NCI-H1436 treated with DMSO at 0.1 percent for 48 hours (cell line): ENCODE results near the gene PRLH.

ENCODE experiments used
- DNase-seq: peaks from one replicate; lab custom pipeline; 2025; lab: John Stamatoyannopoulos, UW

PRLH gene, protein sequence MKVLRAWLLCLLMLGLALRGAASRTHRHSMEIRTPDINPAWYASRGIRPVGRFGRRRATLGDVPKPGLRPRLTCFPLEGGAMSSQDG

DNA sequence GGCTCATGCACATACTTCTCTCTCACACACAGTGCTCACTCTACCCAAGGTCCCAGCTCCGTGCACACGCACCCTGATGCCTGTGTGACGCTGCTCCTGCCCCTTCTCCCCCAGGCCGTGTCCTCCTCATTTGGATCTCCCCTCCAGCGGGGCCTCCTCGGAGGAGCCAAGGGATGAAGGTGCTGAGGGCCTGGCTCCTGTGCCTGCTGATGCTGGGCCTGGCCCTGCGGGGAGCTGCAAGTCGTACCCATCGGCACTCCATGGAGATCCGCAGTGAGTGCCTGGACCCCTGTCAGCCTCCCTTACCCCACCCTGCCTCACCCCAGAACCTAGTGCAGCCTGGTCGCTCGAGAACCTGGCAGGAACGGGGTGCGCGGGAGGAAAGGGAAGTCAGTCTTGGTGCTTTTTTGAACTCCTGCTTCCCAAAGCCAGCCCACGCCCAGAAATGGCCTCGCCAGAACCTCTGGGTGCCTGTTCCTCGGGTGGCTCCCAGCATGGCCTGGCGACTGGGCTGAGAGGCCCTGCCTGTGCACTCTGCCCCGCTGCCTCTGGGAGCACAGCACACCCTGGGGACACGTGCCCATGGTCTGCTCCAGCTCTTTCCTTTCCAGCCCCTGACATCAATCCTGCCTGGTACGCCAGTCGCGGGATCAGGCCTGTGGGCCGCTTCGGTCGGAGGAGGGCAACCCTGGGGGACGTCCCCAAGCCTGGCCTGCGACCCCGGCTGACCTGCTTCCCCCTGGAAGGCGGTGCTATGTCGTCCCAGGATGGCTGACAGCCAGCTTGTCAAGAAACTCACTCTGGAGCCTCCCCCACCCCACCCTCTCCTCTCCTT lies at the start of gene PRLH:
PRLH (plus strand) TSS at position 174 of the 835 bp plus-strand sequence; CDS start at position 174, 0 bp downstream.
- DNase-seq, result no peak

DNA sequence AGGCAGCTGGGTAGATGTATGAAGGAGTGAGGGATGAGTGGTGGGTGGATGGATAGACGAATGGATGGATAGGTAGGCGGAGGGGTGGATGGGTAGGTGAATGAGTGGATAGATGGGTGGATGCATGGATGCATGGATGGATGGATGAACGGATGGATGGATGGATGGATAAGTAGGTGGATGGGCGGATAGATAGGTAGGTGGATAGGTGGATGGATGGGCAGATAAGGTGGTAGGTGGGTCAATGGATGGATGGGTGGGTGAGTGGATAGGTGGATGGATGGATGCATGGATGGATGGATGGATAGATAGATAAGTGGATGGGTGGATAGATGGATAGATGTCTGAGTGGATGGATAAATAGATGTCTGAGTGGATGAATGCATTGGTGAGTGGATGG lies 49.2 kb upstream of the PRLH start:
- no peak for DNase-seq

DNA sequence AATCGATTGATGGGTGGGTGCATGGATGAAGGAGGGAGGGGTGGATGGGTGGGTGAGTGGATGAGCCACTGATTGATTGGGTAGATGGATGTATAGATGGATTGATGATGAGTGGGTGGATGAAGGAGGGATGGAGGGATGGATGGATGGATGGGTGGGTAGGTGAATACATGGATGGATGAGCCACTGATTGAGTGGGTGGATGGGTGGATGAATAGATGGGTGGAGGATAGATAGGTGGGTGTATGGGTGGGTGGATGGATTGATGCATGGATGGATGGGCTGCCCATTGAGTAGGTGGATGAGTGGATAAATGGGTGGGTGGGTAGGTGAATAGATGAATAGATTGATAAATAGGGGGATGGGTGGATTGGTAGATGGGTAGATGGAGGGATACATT lies 48.4 kb upstream of the PRLH start:
- DNase-seq, result no peak

DNA sequence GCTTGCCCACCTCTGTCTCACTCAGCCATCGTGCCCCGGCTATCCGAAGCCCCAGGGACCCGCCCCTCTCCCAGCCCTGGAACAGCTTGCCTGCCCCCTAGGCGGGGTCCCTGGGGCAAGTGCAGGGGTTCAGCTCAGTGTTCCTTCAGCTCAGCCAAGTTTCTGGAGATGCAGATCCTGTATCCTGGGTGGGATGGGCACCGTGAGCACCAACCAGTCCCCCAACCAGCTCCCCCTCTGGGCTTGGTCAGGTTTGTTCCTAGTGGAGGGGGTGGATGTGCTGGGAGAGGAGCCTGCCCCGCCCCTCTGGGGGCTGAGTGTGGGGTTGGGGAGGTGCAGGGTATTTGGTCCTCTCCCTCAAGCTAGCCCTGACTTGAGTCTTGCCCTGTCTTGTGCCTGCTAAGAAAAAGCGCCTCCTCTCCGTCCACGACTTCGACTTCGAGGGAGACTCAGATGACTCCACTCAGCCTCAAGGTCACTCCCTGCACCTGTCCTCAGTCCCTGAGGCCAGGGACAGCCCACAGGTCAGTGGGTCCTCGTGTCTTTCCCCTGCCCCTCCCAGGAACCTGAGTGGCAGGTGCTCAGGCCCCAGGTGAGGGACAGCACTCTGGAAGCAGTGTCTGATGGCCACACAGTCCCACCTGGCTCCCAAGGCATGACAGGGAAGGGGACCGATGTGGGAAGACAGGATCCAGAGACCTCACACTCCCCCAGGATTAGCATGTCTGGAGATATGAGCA lies 46.7 kb upstream of the PRLH start:
- DNase-seq, result no peak

DNA sequence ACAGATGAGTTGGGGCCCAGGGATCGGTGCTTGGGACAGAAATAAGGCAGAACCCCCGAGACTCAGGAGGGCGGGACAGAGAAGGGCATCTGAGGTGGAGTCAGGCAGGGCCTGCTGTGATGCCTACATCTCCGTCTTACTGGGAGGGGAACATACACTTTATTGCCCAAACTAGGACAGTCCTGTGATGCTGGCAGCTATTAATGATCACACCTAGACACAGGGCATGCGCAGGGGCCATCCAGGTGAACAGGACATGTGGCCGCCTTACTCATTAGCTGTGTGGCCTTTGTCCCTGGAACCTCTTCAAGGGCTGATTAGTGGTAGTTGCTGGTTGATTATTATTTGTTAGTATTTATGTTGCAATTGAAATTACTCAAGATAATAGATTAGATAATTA lies 46.1 kb upstream of the PRLH start:
- DNase-seq, result no peak

DNA sequence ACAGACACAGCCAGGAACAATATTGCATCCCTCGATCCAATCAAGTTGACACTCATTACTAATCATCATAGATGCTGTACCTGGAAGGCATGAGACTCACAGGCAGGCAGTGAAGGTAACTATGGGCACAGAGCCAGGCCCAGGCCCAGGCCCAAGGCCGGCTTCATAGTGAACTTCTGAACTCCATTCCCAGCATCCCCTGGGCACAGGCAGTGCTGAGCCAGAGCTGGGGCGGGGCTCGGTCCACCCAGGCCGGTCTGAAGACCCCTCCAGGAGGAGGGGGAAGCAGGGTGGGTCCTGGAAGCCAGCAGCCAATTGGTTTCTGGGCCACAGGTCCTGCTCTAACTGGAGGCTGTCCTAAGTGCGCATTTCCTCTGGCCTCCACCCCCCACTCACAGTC lies 41.7 kb upstream of the PRLH start:
- no peak for DNase-seq

DNA sequence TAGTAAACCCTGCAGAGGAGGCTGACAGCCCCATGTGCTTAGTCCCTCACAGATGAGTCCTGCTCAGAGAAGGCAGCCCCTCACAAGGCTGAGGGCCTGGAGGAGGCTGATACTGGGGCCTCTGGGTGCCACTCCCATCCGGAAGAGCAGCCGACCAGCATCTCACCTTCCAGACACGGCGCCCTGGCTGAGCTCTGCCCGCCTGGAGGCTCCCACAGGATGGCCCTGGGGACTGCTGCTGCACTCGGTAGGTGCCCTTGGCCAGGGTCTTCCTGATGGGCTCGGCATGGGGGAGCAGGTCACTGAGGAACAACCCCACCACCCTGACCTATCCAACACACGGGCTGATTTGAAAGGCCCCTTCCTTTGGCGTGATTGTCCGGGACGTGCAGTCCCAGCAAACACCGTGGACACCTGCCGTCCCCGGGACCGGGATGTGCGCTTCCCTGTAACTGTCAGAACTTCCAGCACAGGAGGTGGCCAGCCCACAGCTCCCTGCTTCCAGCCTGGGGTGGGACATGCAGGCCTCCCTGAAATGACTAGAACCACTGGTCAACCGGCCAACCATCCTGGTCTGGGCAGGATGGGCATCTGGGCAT lies 40.7 kb upstream of the PRLH start:
- no peak for DNase-seq

DNA sequence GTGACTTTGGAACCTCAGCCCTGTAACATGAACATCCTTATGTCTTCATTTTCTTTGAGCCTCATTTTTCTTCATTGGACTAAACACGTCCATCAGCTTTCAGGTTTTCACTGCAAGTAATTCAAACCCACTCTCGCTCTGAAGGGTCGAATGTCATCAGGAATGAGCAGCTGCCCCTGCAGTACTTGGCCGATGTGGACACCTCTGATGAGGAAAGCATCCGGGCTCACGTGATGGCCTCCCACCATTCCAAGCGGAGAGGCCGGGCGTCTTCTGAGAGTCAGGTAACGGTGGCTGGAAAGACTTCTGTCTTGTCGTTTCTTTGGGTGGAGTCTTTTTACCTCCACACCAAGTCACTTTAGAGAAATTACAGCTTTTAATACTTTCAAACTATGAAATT lies 39.1 kb upstream of the PRLH start:
- no peak for DNase-seq

DNA sequence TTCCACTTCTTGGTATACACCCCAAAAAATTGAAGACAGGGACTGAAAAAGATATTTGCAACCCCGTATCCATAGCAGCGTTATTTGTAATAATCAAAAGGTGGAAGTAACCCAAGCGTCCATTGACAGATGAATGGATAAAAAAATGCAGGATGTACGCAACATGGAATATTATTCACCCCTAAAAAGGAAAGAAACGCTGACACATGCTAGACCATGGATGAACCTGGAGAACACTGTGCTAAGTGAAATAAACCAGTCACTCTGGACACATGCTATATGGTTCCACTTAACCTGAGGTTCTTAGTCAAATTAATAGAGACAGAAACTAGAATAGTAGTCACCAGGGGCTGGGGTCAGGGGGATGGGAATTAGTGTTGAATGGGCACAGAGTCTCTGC lies 38.6 kb upstream of the PRLH start:
- no peak for DNase-seq

DNA sequence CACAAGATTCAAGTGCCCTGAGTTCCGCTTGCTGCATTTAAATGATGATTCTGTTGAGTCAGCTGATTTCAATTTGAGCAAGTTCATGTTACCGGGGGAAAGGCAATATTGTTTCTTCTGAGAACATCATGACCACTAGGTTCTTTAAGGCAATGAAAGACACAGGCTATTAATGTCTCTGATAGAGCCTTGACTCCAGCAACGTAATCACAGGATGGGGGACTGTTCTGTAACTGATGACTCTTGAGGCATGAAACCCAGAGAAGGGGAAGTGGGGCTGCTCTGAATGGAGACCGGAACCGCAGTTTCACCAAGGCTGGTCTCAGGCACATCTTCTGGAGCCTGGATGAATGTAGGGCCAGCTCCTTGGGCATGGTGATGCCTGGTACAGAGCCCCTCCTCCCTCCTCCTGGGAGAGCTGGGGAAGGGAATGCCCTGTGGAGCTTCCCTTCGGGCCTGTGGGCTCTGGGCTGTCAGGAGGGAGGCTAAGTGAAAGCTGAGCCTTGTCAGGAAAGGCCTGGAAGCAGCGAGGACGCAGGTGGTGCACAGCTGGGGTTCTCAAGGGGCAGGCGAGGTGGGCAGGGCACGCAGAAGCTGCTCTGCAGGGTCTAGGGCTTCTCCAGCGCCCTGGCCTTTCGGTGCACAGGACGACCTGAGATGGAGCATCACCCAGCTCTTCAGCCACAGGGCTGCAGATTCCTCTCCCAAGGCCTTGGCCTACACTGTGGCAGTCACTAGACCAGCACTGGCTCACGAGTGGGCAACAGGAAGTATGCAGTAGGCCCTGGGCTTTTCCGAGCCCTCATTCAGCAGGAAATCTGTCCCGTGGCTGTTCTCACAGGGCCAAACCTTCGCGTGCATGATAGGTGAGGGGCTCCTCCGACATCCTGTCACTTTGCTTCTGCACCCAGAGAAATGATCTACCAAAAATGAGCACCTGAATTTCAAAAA lies 36.6 kb upstream of the PRLH start:
- no peak for DNase-seq

DNA sequence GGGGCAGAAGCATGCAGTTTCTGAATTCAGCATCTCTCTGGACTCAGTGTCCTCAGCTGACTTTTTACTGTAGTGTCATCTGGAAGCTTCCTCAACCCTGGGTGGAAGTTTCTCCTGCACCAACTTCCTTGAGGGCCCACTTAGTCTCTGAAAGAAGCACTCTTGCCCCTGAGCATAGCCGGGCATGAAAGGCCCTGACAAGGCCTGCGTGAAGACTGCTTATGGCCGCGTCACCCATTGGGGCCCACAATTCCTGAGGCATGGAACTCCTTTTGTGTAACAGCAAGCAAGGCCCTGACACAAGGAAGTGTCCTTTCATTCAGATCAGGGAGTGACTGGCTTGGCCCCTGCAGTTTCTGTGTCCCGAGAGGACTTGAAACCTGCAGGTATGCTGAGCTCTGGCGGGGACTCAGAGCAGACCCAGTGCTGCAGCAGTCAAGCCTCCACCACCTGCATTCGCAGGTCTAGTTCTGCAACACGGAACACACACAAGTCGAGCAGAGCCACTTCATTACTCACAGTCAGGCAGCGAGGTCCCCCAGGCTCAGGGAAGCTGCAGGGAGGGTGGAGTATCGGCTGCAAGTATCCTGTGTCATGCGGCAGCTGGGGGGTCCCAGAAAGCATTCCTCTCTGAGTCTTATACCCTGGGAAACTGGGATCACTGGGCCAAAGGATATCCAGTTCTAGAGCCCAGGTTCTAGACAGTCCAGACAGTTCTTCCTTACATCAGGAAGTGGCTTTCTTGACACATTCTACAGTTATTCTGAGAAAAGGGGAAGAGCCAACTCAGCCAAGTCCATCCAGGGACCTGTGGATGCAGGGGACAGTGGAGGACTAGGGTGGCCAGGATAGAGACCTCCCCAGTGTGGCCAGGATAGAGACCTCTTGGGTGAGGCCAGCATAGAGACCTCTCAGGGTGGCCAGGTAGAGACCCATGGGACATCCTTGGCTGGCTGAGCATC lies 35.6 kb upstream of the PRLH start:
- no peak for DNase-seq

DNA sequence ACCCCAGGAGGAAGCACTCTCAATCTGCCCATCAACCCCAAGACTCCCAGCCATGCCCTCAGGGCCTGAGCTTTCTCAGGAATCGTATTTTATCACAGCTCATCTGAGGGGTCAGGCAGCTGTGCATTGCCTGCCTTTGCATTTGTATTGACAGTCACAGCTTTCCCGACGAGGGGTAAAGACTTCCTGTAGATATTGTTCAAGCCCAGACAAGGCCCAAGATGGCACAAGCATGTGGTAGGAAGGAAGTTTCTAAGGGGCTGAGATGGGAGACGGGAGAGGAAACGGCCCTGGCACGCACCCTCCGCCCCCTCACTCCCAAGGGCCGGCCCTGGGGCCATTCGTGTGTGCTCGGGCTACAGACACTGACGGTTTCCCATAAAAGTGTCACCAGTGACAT lies 34.2 kb upstream of the PRLH start:
- no peak for DNase-seq

DNA sequence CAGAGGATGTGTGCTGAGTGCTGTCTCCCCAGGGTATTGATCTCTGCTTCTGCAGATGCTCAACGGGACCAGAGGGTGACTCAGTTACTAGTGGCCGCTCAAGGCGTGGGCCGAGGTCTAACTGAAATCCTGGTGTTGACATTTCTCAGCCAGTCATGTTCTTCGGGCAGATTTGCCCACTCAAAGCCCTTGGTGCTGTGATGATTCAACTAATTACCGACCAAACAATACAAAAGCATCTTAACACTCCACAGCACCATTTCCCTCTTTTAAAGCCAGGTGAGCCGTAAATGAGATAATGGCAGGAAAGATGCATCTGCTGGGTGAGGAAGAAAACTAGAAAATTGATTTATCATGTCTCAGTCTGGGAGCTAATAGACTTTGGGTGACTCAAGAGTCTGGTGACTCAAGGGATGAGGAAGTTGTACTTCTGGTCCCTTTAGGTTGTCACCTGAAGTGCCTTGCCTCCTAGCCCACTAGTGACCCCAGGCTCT lies 32.7 kb upstream of the PRLH start:
- DNase-seq, result peak; percentile 85

DNA sequence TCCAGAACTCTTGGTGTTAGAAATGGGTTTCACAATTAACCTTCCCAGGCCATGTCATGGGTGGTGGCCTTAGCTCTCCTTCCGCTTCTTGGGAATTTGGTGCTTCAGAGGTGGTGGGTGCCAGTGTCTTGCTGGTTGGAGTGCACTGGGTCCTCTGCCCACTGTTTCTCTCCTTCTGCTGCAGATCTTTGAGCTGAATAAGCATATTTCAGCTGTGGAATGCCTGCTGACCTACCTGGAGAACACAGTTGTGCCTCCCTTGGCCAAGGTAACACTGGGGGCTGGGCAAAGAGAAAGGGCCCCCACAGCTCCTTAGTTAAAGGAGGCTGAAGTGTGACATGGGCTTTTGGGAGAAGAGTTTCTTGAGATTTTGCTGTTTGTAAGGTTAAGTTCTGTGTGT lies 32.0 kb upstream of the PRLH start:
- no peak for DNase-seq

DNA sequence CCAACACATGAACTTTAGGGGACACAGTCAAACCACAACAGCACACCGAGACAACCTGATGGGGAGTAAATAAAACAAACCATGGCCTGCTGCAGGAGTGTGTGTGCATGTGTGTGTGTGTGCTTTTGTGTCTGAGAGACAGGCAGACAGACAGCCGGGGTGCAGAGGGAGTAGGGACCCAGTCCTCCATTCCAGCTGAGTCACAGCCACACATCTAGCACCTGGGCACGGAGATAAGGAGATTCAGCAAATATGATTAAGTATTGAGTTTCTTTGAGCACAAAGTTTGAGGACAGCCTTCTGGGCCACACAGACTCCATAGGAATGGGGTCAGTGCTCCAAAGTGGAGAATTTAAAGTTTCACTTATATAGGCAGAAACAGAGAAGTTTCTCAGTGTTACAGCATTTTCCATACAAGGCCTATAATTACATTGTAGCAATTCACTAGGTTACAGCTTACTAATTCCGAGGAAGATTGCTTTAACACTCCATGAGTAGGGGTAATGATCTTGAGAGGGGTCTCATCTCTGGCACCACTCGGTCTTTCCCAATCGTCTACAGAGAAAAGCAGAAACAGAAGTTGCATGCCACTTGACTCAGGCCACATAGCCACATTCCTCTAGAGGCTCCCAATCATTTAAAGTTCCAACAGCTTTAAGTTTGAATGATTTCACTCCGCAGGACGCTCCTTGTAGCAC lies 30.8 kb upstream of the PRLH start:
- no peak for DNase-seq

DNA sequence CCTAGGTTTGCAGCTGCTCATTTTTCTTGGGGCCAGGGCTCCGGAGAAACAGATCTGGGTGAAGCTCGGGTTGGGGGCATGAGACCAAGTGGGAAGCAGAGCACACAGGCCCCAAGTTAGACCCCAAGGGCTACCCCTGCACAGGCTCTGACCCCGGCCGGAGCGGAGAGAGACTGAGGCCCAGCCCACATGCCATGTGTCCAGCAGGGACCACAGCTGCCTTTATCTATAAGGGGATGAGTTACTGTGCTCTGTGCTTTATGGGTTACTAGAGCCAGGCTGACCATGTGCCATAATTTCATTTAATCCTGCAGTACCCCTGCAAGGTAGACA lies 30.3 kb upstream of the PRLH start:
- no peak for DNase-seq

DNA sequence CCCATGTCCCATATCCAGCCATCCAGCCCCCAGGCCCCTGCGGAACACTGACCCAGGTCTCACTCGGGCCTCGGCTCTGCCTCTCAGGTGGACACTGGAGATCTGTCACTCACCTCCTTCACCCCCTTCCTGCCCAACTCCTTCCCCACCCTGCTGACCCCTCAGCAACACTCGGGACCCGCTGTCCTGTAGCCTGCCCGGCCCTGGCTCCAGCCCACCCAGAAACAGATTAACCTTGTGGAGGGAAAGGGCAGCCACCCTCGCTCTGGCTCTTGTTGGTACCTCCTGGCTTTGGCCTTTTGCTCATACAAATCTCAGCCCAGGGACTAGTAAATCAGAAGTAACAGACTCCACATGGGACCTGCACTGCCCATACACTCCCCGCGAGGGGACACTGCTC lies 29.8 kb upstream of the PRLH start:
- DNase-seq, result no peak

DNA sequence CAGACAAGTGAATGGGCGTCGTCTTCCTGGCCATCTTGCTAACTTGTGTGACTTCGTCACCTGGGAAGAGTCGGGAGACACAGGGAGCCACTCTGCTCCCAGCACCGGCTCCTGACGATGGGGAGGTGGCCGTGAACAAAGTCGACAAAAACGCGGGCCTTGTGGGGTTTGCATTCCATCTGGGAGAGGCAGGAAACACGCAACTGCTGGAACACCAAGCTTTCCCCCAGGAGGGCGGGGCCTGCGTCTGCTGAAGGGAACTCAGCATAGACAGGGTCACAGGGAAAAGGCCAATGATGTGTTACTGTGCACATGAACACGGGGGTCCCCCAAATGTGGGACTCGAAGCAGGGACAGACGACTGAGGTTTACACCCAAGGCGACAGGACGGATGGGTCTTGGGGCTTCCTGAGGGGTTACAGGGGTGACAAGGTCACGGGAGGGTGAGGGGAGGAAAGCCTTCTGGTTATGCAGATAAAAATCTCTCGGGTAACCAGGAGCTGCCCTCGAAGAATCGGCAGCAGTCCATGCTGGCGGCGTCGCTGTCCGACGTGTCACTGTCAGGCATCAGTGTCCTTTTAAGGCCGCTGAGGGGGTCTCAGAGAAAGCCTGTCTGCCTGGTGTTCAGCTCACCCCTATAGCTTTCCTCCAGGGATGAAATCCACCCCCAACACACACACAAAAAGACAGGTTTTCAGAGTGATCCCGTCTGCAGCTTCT lies 28.2 kb upstream of the PRLH start:
- no peak for DNase-seq

DNA sequence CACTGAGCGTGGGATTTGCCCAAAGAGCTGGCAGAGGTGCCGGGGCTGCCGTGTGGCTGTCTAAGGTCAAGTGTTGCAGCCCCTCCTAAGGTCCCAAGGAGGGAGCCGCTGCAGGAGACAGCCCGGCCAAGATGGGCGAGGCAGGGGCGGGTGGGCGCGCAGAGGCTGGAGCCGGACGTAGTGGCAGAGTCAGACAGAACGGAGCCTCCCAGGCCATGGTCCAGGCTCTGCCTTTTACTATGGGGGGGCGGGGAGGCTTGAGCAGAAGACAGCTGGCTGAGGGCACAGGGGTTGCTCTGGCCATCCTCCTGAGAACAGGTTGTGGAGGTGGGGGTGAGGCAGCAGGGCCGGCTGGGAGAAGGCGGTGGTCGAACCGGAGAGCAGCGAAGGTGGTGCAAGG lies 27.5 kb upstream of the PRLH start:
- DNase-seq, result no peak
